Measurements from ENCODE around the gene GSTT2B.
"Not testable (repeated sequence)": the region's sequence is repeated elsewhere in the genome, so short reads cannot be mapped to it uniquely, and the experiment has no call there.

- TF ChIP-seq CTCF, EZH2, EZH2phosphoT487 (IDR thresholded peaks at IDR 0.05): not testable (repeated sequence)
Observed at GRCh38 chr22:23980567-23980966, 19.6 kb upstream of the GSTT2B start.
